Measurements from ENCODE around the gene UBE2I.

Gene UBE2I

DNA sequence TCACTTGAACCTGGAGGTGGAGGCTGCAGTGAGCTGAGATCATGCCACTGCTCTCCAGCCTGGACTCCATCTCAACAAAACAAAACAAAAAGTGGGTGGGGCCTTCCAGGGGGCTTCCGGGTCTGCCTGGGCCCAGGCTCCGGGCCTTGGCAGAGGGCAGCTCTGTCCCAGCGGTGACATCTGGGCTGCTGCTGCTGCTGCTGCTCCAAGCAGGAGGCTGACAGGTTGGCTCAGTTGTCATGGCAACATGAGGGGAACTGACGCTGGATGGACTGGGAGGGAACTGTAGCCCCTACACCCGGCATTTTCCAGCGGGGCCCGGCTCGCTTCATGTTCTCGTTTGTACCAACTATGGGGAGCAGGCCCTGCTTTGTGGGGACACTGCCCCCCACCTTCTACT is 28.1 kb downstream of the UBE2I start:
- Histone ChIP-seq H3K27ac (ENCODE audit: low read depth, low read length, severe bottlenecking) (no peak overlapping the region), H3K36me3 (ENCODE audit: control insufficient read depth, insufficient read depth, low read length) (no peaks in the 10 kb centered on the region), H3K4me1 (ENCODE audit: control insufficient read depth, insufficient read depth, low read length, poor library complexity, severe bottlenecking) (peaks cover 4% of the 10 kb centered on the region), H3K4me3 (ENCODE audit: extremely low read depth, insufficient read depth, low read length, poor library complexity, severe bottlenecking) (no peak overlapping the region), H3K9me3 (ENCODE audit: control insufficient read depth, low read length) (no peaks in the 10 kb centered on the region)
- WGBS, 2 experiments (ENCODE audit: insufficient coverage in 2 of 2), result 56 to 71% methylated on average over 3 to 6 of the region's 9 CpGs

DNA sequence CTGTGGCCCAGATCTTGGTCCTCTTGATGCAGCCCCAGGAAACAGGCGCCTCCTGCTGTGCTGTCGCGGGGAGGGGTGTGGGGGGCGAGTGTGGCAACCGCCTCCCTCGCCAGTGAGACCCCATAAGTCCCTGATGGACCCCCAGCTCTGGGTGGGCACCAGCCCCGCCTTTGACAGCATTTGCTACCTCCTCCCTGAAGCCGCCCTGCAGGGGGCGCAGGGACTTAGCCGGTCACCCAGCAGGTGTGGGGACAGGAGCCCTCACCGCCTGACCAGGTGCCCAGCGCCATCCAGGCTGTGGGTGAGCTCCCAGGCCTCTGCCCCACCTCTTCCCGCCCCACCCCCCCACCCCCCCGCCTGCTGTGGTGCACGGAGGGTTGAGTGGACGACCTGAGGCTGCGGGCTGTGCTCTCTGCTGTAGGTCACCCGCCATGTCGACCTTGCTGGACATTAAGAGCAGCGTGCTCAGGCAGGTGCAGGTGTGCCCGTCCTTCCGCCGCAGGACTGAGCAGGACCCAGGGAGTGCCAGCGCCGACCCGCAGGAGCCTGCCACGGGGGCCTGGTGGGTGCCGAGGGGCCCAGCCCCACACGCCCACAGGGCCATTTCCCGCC is 28.8 kb downstream of the UBE2I start:
- no peaks in the 10 kb centered on the region for H3K4me1 ChIP-seq (ENCODE audit: control insufficient read depth, insufficient read depth, low read length, poor library complexity, severe bottlenecking)
- WGBS, 2 experiments (ENCODE audit: insufficient coverage in 2 of 2), result 41 to 63% methylated on average over 17 to 23 of the region's 30 CpGs
- H3K4me3 ChIP-seq (ENCODE audit: extremely low read depth, insufficient read depth, low read length, poor library complexity, severe bottlenecking), result no peak overlapping the region
- no peaks in the 10 kb centered on the region for H3K36me3 ChIP-seq (ENCODE audit: control insufficient read depth, insufficient read depth, low read length)
- no peak overlapping the region for H3K27ac ChIP-seq (ENCODE audit: low read depth, low read length, severe bottlenecking)
- no peaks in the 10 kb centered on the region for H3K9me3 ChIP-seq (ENCODE audit: control insufficient read depth, low read length)

DNA sequence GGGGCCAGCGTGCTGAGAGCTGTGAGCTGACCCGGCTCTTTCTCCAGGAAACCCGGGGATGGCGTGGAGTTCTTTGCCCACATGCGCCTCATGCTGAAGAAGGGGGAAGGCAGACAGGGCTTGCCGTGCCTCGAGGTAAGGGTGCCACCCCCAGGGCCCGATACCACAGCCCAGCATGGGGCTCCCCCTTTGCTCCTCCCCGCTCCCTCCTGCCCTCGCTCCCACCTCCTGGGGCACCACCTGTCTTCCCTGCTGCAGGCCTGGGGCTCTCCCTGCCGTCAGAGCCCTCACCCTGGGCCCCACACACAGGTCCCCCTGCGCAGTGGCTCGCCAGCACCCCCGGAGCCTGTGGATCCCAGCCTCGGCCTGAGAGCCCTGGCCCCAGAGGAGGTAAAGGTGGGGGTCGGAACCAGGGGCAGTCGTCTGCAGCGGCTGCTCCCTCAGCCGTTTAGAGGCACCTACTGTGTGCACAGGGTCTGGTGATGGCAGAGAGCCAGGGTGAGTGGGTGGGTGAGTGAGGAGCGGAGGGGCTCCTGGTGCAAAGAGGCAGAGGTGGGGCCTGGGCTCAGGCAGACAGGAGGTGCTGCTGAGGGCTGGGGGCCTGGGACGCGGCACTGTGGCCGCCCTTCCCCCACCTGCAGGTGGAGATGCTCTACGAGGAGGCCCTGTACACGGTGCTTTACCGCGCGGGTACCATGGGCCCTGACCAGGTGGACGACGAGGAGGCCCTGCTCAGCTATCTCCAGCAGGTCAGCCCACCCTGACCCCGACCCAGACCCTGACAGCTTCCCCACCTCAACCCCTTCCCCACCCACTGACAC is 29.6 kb downstream of the UBE2I start:
- Histone ChIP-seq H3K4me1 (ENCODE audit: control insufficient read depth, insufficient read depth, low read length, poor library complexity, severe bottlenecking) (no peaks in the 10 kb centered on the region), H3K27ac (ENCODE audit: low read depth, low read length, severe bottlenecking) (no peak overlapping the region), H3K4me3 (ENCODE audit: extremely low read depth, insufficient read depth, low read length, poor library complexity, severe bottlenecking) (no peak overlapping the region), H3K36me3 (ENCODE audit: control insufficient read depth, insufficient read depth, low read length) (no peaks in the 10 kb centered on the region), H3K9me3 (ENCODE audit: control insufficient read depth, low read length) (no peaks in the 10 kb centered on the region)
- WGBS, 2 experiments (ENCODE audit: insufficient coverage in 2 of 2), result 63 to 73% methylated on average over 24 to 25 of the region's 31 CpGs

DNA sequence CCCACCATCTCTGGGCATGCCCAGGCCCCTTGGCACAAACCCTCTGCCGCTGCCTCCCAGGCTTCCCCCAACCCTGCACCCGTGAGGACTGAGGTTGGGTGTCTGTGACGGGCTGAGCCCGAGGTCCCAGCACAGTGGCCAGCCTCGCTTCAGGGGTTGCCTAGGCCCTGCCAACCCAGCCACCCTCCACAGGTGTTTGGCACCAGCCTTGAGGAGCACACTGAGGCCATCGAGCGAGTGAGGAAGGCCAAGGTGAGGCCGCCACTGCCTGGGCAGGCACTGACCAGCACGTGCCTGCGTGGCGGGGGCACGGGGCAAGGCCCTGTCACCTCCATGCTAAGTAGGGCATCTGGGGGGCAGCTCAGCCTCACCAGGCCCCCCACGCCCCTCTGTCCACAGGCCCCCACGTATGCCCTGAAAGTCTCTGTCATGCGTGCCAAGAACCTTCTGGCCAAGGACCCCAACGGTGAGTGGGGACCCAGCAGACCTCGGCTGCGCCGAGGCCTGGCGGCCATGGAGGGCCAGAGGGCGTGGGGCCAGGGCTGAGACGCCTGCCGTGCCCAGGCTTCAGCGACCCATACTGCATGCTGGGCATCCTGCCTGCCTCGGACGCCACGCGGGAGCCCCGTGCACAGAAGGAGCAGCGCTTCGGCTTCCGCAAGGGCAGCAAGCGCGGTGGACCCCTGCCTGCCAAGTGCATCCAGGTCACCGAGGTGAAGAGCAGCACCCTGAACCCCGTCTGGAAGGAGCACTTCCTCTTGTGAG is 31.5 kb downstream of the UBE2I start:
- 88 to 90% methylated on average over 33 to 36 of the region's 36 CpGs for WGBS, 2 experiments (ENCODE audit: insufficient coverage in 2 of 2)
- H3K4me3 ChIP-seq (ENCODE audit: extremely low read depth, insufficient read depth, low read length, poor library complexity, severe bottlenecking), result no peak overlapping the region
- no peaks in the 10 kb centered on the region for H3K36me3 ChIP-seq (ENCODE audit: control insufficient read depth, insufficient read depth, low read length)
- no peaks in the 10 kb centered on the region for H3K9me3 ChIP-seq (ENCODE audit: control insufficient read depth, low read length)
- H3K4me1 ChIP-seq (ENCODE audit: control insufficient read depth, insufficient read depth, low read length, poor library complexity, severe bottlenecking), result no peaks in the 10 kb centered on the region
- no peak overlapping the region for H3K27ac ChIP-seq (ENCODE audit: low read depth, low read length, severe bottlenecking)

DNA sequence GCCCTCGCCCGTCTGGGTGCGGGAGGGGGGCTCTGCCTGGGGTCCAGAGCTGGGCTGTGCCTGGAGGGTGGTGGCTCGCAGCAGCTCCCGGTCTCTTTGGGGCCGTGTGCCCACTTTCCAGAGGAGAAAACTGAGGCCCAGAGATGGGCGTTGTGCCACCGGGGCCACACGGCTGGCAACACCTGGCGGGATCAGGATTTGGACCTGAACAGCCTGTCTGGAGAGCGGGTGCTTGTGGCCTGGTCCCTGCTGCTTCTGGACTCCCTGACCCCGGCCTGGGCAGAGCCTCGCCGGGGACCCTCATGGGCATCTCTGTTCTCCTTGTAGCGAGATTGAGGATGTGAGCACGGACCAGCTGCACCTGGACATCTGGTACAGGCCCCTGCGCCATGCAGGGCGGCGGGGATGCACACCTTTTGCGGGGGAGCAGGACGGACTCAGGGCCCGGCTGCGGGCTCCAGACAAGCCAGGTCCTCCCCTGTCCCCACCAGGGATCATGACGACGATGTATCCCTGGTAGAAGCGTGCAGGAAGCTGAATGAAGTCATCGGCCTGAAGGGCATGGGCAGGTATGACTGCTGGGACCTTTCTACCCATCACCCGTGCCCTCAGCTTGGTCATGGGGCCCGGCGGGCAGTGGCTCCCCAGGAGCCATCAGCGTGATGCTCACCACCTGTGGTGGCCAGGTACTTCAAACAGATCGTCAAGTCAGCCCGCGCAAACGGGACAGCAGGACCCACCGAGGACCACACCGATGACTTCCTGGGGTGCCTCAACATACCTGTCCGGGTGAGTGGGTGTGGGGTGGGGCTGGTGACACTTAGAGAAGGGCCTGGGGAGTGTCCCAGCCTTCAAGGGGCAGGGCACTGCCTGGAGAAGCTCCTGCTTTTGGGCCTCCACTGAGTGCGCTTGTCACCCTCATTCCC is 32.3 kb downstream of the UBE2I start:
- H3K9me3 ChIP-seq (ENCODE audit: control insufficient read depth, low read length), result no peaks in the 10 kb centered on the region
- no peaks in the 10 kb centered on the region for H3K36me3 ChIP-seq (ENCODE audit: control insufficient read depth, insufficient read depth, low read length)
- H3K4me1 ChIP-seq (ENCODE audit: control insufficient read depth, insufficient read depth, low read length, poor library complexity, severe bottlenecking), result no peaks in the 10 kb centered on the region
- 81 to 88% methylated on average over 31 to 39 of the region's 39 CpGs for WGBS, 2 experiments (ENCODE audit: insufficient coverage in 2 of 2)
- no peak overlapping the region for H3K27ac ChIP-seq (ENCODE audit: low read depth, low read length, severe bottlenecking)
- H3K4me3 ChIP-seq (ENCODE audit: extremely low read depth, insufficient read depth, low read length, poor library complexity, severe bottlenecking), result no peak overlapping the region

DNA sequence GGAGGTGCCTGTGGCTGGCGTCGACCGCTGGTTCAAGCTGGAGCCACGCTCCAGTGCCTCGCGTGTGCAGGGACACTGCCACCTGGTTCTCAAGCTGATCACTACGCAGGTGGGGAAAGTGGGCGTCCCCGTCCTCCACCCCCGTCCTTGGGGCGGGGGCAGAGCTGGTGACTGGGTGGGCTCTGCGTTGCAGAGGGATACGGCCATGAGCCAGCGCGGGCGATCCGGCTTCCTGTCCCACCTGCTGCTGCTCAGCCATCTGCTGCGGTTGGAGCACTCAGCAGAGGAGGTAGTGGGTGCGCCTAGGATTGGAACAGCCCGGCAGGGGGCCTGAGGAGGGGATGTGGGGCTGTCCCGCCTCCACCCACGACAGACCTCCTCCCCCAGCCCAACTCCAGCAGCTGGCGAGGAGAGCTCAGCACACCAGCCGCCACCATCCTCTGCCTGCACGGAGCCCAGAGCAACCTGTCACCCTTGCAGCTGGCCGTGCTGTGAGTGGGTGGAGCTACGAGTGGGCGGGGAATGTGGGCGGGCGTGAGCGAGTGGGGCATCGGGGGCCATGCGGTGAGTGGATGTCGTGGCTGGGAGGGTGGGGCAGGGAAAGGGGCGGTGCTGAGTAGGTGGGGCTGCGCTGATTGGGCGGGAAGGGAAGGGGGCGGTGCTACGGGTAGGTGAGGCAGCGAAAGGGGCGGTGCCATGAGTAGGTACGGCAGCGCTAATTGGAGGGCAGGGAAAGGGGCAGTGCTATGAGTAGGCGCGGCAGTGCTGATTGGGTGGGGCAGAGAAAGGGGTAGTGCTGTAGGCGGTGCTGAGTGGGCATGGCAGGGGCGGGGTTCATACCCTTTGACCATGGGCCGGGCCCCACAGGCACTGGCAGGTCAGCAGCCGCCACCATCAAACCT is 33.3 kb downstream of the UBE2I start:
- Histone ChIP-seq H3K27ac (ENCODE audit: low read depth, low read length, severe bottlenecking) (no peak overlapping the region), H3K9me3 (ENCODE audit: control insufficient read depth, low read length) (no peaks in the 10 kb centered on the region), H3K36me3 (ENCODE audit: control insufficient read depth, insufficient read depth, low read length) (no peaks in the 10 kb centered on the region), H3K4me3 (ENCODE audit: extremely low read depth, insufficient read depth, low read length, poor library complexity, severe bottlenecking) (peak overlapping the region; percentile 14), H3K4me1 (ENCODE audit: control insufficient read depth, insufficient read depth, low read length, poor library complexity, severe bottlenecking) (no peaks in the 10 kb centered on the region)
- 7 to 11% methylated on average over 26 to 39 of the region's 49 CpGs for WGBS, 2 experiments (ENCODE audit: insufficient coverage in 2 of 2)

- H3K36me3 ChIP-seq (ENCODE audit: control insufficient read depth, insufficient read depth, low read length), result peaks cover 5% of the 10 kb centered on the region
- H3K27ac ChIP-seq (ENCODE audit: low read depth, low read length, severe bottlenecking), result no peak overlapping the region
- no peaks in the 10 kb centered on the region for H3K9me3 ChIP-seq (ENCODE audit: control insufficient read depth, low read length)
- H3K4me3 ChIP-seq (ENCODE audit: extremely low read depth, insufficient read depth, low read length, poor library complexity, severe bottlenecking), result peak overlapping the region; percentile 14
- 48 to 50% methylated on average over 39 to 44 of the region's 44 CpGs for WGBS, 2 experiments (ENCODE audit: insufficient coverage in 2 of 2)
- H3K4me1 ChIP-seq (ENCODE audit: control insufficient read depth, insufficient read depth, low read length, poor library complexity, severe bottlenecking), result no peaks in the 10 kb centered on the region
Measured at GRCh38 chr16:1343428-1344242, 34.2 kb downstream of the UBE2I start.

DNA sequence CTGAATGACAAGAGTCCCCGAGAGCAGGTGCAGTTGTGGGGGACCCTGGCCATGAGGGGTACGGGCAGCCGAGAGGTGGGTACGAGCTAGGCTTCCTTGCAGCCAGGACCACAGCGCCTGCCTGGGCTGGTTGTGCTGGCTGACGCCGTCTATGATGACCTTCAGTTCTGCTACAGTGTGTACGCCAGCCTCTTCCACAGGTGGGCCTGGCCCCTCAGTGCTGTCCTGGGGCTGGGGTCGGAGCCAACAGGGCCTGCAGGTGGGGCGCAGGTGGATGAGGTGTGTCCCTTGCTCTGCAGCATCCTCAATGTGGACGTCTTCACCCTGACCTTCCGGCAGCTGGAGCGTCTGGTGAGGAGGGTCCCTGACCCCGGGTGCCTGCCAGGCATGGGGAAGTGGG is 35.1 kb downstream of the UBE2I start:
- Histone ChIP-seq H3K9me3 (ENCODE audit: control insufficient read depth, low read length) (no peaks in the 10 kb centered on the region), H3K36me3 (ENCODE audit: control insufficient read depth, insufficient read depth, low read length) (peaks cover 14% of the 10 kb centered on the region), H3K4me3 (ENCODE audit: extremely low read depth, insufficient read depth, low read length, poor library complexity, severe bottlenecking) (no peak overlapping the region), H3K4me1 (ENCODE audit: control insufficient read depth, insufficient read depth, low read length, poor library complexity, severe bottlenecking) (no peaks in the 10 kb centered on the region), H3K27ac (ENCODE audit: low read depth, low read length, severe bottlenecking) (no peak overlapping the region)
- WGBS, 2 experiments (ENCODE audit: insufficient coverage in 2 of 2), result 91 to 94% methylated on average over 10 to 14 of the region's 14 CpGs

DNA sequence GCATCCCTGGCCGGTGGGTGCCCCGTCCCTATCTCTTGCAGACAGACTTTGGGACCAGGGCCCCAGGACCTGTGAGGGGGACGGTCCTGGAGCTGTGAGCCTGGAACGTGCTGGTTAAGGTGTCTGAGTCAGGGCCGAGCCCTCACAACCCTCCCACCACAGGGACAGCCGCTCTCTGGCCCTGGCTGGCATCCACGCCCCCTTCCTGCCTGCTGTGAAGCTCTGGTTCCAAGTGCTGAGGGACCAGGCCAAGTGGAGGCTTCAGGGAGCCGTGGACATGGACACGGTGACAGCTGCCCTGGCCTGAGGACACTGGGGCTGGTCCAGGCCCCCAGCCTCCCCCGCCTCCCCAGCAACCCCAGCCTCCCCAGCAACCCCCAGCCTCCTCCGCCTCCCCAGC is 35.7 kb downstream of the UBE2I start:
- Histone ChIP-seq H3K36me3 (ENCODE audit: control insufficient read depth, insufficient read depth, low read length) (peaks cover 20% of the 10 kb centered on the region), H3K4me1 (ENCODE audit: control insufficient read depth, insufficient read depth, low read length, poor library complexity, severe bottlenecking) (no peaks in the 10 kb centered on the region), H3K27ac (ENCODE audit: low read depth, low read length, severe bottlenecking) (no peak overlapping the region), H3K9me3 (ENCODE audit: control insufficient read depth, low read length) (no peaks in the 10 kb centered on the region), H3K4me3 (ENCODE audit: extremely low read depth, insufficient read depth, low read length, poor library complexity, severe bottlenecking) (no peak overlapping the region)
- 61 to 69% methylated on average over 5 of the region's 11 CpGs for WGBS, 2 experiments (ENCODE audit: insufficient coverage in 2 of 2)

All from mesodermal cell (in vitro differentiated cells).